Skeletal muscle cell (primary cell): ENCODE measurements around the gene MED15.

Experiments
- DNase-seq: peaks from one replicate; pipeline ENCODE4 v3.0.0-alpha.2; 2010; ENCODE audit warnings: low read depth
- H3K4me3 ChIP-seq: 2 replicates; pipeline ENCODE4 v1.5.1; 2011; ENCODE audit warnings: low read depth, mild to moderate bottlenecking, control low read depth, low read length, moderate library complexity

Gene MED15

GRCh38 chr22:20563941-20564371 lies 56.5 kb downstream of the MED15 start:
- no peak overlapping the region for H3K4me3 ChIP-seq
- DNase-seq = no peak

GRCh38 chr22:20565079-20565734 lies 57.8 kb downstream of the MED15 start:
- H3K4me3 ChIP-seq = no peak overlapping the region
- no peak for DNase-seq

DNA sequence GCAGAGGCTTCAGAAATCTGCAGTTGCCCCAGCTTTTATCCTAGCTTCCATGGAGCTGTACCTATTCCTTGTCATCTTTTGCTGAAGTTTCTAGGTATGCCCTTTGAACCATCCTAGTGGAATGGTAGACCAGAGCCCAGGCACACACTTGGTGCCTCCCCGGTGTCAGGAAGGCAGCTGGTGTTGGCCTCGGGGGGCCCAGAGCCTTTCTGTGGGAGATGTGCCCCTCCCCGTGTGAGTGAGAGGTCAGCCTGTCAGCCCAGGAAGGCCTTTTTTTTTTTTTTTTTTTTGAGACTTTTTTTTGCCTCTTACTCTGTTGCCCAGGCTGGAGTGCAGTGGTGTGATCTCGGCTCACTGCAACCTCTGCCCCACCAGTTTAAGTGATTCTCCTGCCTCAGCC lies 58.4 kb downstream of the MED15 start:
- no peak overlapping the region for H3K4me3 ChIP-seq
- no peak for DNase-seq

DNA sequence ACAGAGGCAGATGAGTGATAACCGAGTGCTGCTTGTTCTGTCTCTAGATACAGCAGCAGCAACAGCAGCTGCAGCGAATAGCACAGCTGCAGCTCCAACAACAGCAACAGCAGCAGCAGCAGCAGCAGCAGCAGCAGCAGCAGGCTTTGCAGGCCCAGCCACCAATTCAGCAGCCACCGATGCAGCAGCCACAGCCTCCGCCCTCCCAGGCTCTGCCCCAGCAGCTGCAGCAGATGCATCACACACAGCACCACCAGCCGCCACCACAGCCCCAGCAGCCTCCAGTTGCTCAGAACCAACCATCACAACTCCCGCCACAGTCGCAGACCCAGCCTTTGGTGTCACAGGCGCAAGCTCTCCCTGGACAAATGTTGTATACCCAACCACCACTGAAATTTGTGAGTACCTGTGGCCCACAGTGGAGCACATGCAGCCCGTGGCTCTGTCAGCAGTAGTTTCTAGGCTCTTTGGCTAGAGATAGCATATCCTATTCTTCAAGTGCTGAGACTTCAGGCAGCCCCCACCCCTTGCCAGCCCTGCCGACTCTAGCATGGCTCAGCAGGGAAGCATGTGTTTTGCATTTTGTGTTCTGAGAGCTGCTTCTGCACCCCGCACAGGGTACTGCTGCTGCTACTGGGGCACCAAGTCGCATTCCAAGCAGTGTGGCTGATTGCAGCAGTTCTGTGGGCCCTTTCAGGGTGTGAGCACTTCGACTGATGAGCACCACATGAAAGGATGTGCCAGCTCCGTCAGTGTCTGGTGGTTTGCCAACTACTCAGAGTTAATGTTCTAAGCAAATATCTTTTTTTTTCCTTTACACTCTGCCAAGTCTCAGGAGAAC lies 59.2 kb downstream of the MED15 start:
- peak; percentile 52 for DNase-seq
- no peak overlapping the region for H3K4me3 ChIP-seq

GRCh38 chr22:20567371-20567847 lies 60.0 kb downstream of the MED15 start:
- no peak for DNase-seq
- H3K4me3 ChIP-seq = no peak overlapping the region

DNA sequence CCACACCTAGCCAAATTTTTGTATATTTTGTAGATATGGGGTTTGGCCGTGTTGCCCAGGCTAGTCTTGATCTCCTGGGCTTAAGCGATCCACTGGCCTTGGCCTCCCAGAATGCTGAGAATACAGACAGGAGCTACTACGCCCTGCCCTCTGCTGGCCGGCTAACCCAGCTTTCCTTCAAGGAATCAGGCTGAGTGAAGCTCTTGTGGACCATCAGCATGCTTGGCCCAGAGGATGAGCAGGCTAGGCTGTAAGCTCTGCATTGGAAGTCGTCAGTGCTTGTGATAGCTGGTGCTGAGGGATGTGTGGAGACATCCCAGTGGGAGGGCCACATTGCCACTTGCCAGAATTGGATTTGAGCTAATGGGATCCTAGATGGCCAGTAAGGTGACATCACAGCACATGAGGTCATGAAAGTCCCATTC lies 60.6 kb downstream of the MED15 start:
- no peak for DNase-seq
- H3K4me3 ChIP-seq = no peak overlapping the region

DNA sequence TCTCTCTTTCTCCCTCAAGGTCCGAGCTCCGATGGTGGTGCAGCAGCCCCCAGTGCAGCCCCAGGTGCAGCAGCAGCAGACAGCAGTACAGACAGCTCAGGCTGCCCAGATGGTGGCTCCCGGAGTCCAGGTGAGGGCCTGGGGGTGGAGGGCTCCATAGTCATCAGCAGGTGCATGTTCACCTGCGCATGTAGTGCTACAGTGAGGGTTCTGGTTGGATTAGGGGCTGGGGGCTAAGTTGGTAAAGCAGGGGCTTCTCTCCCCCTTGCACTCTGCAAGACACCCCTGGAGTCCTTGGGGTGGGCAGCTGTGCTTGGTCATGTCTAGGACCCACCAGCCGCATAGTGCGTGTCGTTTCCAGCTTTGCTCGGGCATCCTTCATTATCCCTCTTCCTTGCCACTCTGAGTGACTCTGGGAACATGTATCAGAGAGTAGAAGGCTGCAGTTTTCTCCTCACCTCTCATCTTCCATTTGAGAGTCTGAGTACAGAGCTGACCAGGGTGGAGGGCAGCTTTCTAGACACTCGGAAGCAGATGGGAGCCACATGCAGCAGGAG lies 61.2 kb downstream of the MED15 start:
- H3K4me3 ChIP-seq = no peak overlapping the region
- DNase-seq = no peak

DNA sequence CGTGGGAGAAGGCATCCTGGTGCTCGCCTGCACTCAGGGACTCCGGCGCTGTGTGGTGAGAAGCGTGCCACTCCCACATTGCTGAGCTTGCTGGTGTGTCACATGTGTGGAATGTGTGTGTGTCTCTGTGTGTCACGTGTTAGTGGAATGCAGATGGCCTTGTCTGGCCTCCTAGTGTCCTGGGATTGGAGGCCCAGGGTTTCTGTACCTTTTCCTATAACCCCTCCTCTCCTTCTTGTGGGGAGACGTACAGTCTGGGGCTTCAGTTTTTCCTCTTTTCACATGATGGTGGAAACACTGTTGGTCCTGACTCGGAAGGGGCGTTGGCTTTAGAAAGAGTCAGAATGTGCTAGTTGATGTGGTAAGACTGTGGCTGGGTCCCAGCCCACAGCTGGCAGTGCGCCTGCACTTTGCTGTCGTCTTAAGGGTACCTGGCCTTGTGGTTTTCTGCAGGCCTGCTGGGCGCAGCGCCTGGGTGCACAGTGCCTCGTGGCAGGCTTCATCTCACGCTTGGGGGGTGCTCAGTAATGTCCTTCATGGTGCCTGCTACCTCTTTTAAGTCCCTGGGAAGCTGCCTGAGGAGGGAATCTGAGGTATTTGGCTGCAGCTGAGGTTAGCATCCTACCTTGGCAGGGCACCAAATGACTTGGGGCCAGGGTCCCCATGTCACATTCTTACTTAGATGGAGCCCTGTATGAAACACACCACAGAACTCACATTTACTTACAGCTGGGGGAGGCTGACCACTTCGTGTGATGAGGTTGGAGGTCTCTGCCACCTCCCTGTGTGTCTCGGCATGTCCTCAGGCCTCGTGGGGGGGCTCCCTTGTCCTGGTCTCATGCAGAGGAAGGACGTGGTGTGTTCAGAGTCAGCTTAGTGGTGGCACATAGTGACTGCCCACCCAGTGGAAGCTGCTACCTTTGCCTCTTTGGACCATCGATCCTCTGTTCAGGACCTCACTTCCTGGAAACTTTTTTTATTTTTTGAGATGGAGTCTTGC lies 61.9 kb downstream of the MED15 start:
- H3K4me3 ChIP-seq = no peak overlapping the region
- DNase-seq = peak; percentile 93

DNA sequence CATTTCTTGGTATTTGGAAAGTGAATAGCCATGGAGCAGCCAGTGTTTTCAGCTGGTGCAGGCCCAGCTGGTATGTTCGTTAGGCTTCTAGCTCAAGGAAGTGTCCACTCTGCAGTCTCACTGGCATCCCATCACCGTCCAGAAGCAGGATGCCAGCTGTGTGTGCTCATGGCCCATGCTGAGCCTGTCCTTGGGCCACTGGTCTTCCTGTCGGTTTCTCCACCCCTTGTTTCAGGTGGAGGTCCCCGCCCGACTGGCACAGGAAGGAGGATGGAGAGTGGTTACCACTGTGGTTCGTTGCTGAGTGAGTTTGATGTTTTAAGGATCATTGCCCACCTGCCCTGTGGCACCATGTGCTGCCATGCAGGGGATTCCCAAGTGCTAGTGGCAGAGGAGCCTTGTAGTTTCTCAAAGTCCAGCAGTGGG lies 63.7 kb downstream of the MED15 start:
- no peak for DNase-seq
- no peak overlapping the region for H3K4me3 ChIP-seq

GRCh38 chr22:20571531-20572007 lies 64.2 kb downstream of the MED15 start:
- H3K4me3 ChIP-seq = no peak overlapping the region
- no peak for DNase-seq

DNA sequence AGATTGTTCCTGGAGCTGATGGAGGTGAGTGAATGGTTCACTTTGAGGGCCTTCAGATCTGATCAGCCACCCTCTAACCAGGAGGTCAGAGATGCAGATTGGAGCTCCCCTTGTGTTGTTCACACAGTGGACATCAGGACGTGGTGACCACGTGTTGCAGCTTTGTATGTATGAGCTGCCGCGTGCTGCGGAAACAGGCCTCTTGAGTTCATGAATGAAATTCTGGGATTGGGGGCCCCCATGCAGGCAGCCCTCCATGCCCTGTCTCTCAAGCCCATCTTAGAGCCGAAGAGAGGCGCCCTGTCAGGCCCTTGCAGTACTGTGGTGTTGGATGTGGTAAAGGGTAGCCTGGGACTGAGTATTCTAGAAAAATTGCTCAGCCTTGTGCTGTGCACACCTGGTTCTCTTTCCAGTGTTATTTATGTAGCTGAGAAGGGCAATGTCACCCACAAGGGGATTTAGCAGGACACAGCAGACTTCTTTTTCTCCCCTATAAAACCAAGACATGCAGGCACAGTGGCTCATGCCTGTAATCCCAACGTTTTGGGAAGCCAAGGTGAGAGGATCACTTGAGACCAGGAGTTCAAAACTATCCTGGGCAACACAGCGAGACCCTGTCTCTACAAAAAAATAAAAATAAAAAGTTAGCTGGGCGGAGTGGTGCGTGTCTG lies 64.9 kb downstream of the MED15 start:
- no peak for DNase-seq
- H3K4me3 ChIP-seq = no peak overlapping the region

DNA sequence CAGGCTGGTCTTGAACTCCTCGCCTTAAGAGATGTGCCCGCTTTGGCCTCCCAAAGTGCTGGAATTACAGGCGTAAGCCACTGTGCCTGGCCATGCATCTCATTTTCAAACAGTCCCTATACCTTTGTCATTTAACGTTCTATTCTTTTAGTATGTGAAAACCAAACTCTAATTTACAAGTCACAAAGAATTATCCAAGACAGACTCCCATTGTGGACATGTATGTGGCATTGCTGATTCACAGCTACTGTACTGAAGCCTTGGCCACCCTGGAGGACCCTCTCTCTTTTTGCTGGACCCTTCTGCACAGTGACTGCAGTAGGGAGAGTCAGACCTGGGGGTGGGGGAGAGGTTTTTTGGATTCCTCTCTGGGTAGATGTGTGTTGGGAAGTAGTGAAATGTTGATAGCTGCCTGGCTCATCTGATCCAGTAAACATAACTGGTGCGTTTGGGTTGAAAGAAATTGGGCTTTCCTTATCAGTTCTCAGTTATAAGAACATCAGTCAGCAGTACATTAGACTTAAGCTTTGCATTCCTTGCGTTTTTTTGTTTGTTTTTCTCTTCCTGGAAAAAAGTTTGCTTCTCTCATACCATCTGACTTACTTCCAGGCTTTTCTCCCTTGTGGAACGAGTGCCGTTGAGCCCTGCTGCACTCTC lies 65.9 kb downstream of the MED15 start:
- DNase-seq = no peak
- no peak overlapping the region for H3K4me3 ChIP-seq

GRCh38 chr22:20573833-20574615 lies 66.6 kb downstream of the MED15 start:
- DNase-seq = no peak
- H3K4me3 ChIP-seq = no peak overlapping the region

- no peak for DNase-seq
- H3K4me3 ChIP-seq = no peak overlapping the region
Measured at GRCh38 chr22:20574920-20575353, 67.5 kb downstream of the MED15 start.

GRCh38 chr22:20575724-20576444 lies 68.5 kb downstream of the MED15 start:
- H3K4me3 ChIP-seq = no peak overlapping the region
- DNase-seq = no peak

- H3K4me3 ChIP-seq = no peak overlapping the region
- DNase-seq = no peak
Measured at GRCh38 chr22:20576445-20576816, 69.0 kb downstream of the MED15 start.

GRCh38 chr22:20577045-20577444 lies 69.6 kb downstream of the MED15 start:
- H3K4me3 ChIP-seq = no peak overlapping the region
- DNase-seq = no peak
